GM19023 (cell line): ENCODE measurements around the gene SINHCAF.

Experiments used
- ATAC-seq: cut with Tn5 transposase; IDR thresholded peaks from one replicate; pipeline ENCODE4 v1.9.1; 2021; ENCODE audit warnings: mild to moderate bottlenecking, moderate library complexity; ENCODE audit not compliant: unreplicated experiment

Gene SINHCAF

GRCh38 chr12:31234955-31235867, 90.7 kb downstream of the SINHCAF start:
- no peak for ATAC-seq

- ATAC-seq, result no peak
These were observed 91.7 kb downstream of the SINHCAF start for GRCh38 chr12:31234053-31234840.

GRCh38 chr12:31233061-31233730, 92.8 kb downstream of the SINHCAF start:
- no peak for ATAC-seq

GRCh38 chr12:31232361-31232965, 93.5 kb downstream of the SINHCAF start:
- no peak for ATAC-seq

GRCh38 chr12:31231611-31232360, 94.2 kb downstream of the SINHCAF start:
- ATAC-seq, result no peak
